OCI-LY3 (cell line): Measurements from ENCODE around the gene MVK.

Source experiments
- H2AFZ ChIP-seq: fragments of 200-600, 300-600 bp; shearing (Covaris generic); 2 replicates; pipeline ENCODE4 v1.6.0; 2014; ENCODE audit warnings: antibody characterized with exemption, low read depth, low read length
- H3K27ac ChIP-seq: fragments of 200-600, 300-600 bp; sonication (generic); 2 replicates; pipeline ENCODE4 v1.5.1; 2014; ENCODE audit warnings: mild to moderate bottlenecking, low read length, moderate library complexity, mixed read lengths
- H3K27me3 ChIP-seq: fragments of 200-600, 300-600 bp; sonication (generic); 2 replicates; pipeline ENCODE4 v1.6.1; 2014; ENCODE audit warnings: low read depth, low read length, mixed read lengths
- H3K36me3 ChIP-seq: fragments of 200-600, 300-600 bp; sonication (generic); replicated peaks from 2 replicates; pipeline ENCODE3; 2014; ENCODE audit warnings: low read depth, low read length, mixed read lengths
- H3K4me1 ChIP-seq: fragments of 300-600, 200-600 bp; sonication (generic); 2 replicates; pipeline ENCODE4 v1.6.1; 2014; ENCODE audit warnings: low read length, mixed read lengths
- H3K4me2 ChIP-seq: fragments of 200-600, 300-600 bp; sonication (generic); 2 replicates; pipeline ENCODE4 v1.6.1; 2014; ENCODE audit warnings: low read length, mixed read lengths
- H3K4me3 ChIP-seq: fragments of 300-600, 200-600 bp; sonication (generic); 2 replicates; pipeline ENCODE4 v1.5.1; 2014; ENCODE audit warnings: antibody characterized with exemption, mild to moderate bottlenecking, low read length, moderate library complexity
- H3K79me2 ChIP-seq: fragments of 300-600, 200-600 bp; shearing (Covaris generic); 2 replicates; pipeline ENCODE4 v1.6.1; 2014; ENCODE audit warnings: mild to moderate bottlenecking, low read length, mixed read lengths
- H3K9ac ChIP-seq: fragments of 300-600, 200-600 bp; shearing (Covaris generic); 2 replicates; pipeline ENCODE4 v1.6.0; 2014; ENCODE audit warnings: mild to moderate bottlenecking, low read length, moderate library complexity
- H3K9me3 ChIP-seq: fragments of 200-600, 300-600 bp; shearing (Covaris generic); 2 replicates; pipeline ENCODE4 v1.6.1; 2014; ENCODE audit warnings: low read length, mixed read lengths; ENCODE audit not compliant: insufficient read depth
- H4K20me1 ChIP-seq: fragments of 200-600, 300-600 bp; sonication (generic); 2 replicates; pipeline ENCODE4 v1.6.1; 2016; ENCODE audit warnings: low read length, mixed read lengths; ENCODE audit not compliant: insufficient read depth
- EZH2phosphoT487 ChIP-seq: fragments of 200-600 bp; shearing (Covaris generic); IDR thresholded peaks from 2 replicates; pipeline ENCODE4 v1.6.1; 2018; ENCODE audit warnings: antibody characterized with exemption, mixed run types, low read depth
- TF ChIP-seq, protein P1 (sequence below): fragments of 200-600, 300-600 bp; sonication (generic); IDR thresholded peaks from 2 replicates; pipeline ENCODE4 v1.5.1; 2014; ENCODE audit warnings: antibody characterized with exemption, low read length, low read depth

MVK gene

DNA sequence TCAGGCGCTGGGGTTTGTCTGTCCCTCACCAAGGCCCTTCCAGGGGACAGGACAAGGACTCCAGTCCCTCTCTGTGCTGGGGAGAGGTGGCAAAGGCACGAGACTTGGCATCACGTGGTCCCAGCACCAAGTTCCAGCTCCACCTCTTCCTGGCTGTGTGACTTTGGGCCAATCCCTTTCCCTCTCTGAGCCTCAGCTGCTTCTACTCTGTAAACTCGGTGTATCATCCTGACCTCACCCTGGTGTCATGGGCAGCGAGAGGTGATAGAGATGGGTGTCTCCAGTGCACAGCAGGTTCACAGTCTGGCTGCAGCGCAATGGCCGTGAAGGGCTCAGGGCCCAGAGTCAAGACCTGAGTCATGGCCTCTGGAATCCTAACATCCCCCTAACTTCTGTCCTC, 54.0 kb downstream of the MVK start:
- no peaks in the 10 kb centered on the region for H3K27me3 ChIP-seq
- no peak overlapping the region for H2AFZ ChIP-seq
- TF ChIP-seq, protein P1, sequence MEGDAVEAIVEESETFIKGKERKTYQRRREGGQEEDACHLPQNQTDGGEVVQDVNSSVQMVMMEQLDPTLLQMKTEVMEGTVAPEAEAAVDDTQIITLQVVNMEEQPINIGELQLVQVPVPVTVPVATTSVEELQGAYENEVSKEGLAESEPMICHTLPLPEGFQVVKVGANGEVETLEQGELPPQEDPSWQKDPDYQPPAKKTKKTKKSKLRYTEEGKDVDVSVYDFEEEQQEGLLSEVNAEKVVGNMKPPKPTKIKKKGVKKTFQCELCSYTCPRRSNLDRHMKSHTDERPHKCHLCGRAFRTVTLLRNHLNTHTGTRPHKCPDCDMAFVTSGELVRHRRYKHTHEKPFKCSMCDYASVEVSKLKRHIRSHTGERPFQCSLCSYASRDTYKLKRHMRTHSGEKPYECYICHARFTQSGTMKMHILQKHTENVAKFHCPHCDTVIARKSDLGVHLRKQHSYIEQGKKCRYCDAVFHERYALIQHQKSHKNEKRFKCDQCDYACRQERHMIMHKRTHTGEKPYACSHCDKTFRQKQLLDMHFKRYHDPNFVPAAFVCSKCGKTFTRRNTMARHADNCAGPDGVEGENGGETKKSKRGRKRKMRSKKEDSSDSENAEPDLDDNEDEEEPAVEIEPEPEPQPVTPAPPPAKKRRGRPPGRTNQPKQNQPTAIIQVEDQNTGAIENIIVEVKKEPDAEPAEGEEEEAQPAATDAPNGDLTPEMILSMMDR = no peak
- no peak for TF ChIP-seq EZH2phosphoT487
- H3K4me2 ChIP-seq = no peak overlapping the region
- no peaks in the 10 kb centered on the region for H3K4me1 ChIP-seq
- no peaks in the 10 kb centered on the region for H3K79me2 ChIP-seq
- H4K20me1 ChIP-seq = no peaks in the 10 kb centered on the region
- H3K27ac ChIP-seq = no peak overlapping the region
- no peaks in the 10 kb centered on the region for H3K9me3 ChIP-seq
- H3K4me3 ChIP-seq = no peak overlapping the region
- no peaks in the 10 kb centered on the region for H3K36me3 ChIP-seq
- H3K9ac ChIP-seq = no peak overlapping the region

DNA sequence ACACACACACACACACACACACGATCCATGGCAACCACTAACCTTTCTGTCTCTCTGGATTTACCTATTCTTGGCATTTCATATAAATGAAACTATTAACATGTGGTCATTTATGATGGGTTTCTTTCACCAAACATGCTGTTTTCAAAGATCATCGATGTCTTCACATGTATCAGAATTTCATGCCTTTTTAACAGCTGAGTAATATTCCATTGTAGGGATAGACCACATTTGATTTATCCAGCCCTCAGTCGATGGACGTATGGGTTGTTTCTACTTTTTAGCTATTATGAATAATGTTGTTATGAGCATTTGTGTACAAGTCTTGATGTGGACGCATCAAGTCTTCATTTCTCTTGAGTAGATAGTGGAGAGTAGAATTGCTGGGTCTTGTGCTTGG, 56.5 kb downstream of the MVK start:
- H3K36me3 ChIP-seq = no peaks in the 10 kb centered on the region
- no peak overlapping the region for H3K4me2 ChIP-seq
- TF ChIP-seq, protein P1 = no peak
- no peak for TF ChIP-seq EZH2phosphoT487
- no peak overlapping the region for H3K4me3 ChIP-seq
- H4K20me1 ChIP-seq = no peaks in the 10 kb centered on the region
- H3K4me1 ChIP-seq = no peaks in the 10 kb centered on the region
- H3K9ac ChIP-seq = no peak overlapping the region
- H3K27ac ChIP-seq = no peak overlapping the region
- no peaks in the 10 kb centered on the region for H3K27me3 ChIP-seq
- H2AFZ ChIP-seq = no peak overlapping the region
- H3K9me3 ChIP-seq = no peaks in the 10 kb centered on the region
- no peaks in the 10 kb centered on the region for H3K79me2 ChIP-seq

- Histone ChIP-seq H3K4me1 (no peaks in the 10 kb centered on the region), H2AFZ (no peak overlapping the region), H3K36me3 (no peaks in the 10 kb centered on the region)
Measured at GRCh38 chr12:109630815-109631214, 57.2 kb downstream of the MVK start.

DNA sequence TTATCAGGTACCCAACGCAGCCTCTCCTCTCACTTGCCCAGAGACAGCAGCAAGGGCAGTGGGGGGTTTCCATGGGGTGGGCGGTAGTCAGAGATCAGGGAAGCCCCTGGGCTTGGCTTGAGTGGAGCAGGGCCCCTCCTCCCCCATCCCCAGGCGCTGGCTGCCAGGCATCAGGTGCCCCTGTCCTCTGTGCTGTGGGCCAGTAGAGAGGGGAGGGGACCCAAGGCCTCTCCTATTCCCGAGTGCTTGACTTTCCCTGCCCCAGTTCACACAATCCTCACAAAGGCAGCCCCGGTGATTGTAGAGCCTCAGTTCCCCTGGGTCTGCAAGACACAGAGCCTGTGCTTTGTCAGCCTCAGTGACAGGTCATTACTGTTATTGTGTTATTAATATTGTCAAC, 57.7 kb downstream of the MVK start:
- Histone ChIP-seq H3K27me3 (no peaks in the 10 kb centered on the region), H3K9ac (no peak overlapping the region), H3K27ac (no peak overlapping the region), H2AFZ (no peak overlapping the region), H3K4me3 (no peak overlapping the region), H3K9me3 (no peaks in the 10 kb centered on the region), H4K20me1 (no peaks in the 10 kb centered on the region), H3K36me3 (no peaks in the 10 kb centered on the region), H3K4me1 (no peaks in the 10 kb centered on the region), H3K4me2 (no peak overlapping the region), H3K79me2 (no peaks in the 10 kb centered on the region)
- TF ChIP-seq EZH2phosphoT487 = no peak
- TF ChIP-seq, protein P1 = no peak

More at GRCh38 chr12:109630815-109631214, 57.2 kb downstream of the MVK start:
- Histone ChIP-seq H3K4me2 (no peak overlapping the region), H3K9ac (no peak overlapping the region), H4K20me1 (no peaks in the 10 kb centered on the region), H3K79me2 (no peaks in the 10 kb centered on the region), H3K9me3 (no peaks in the 10 kb centered on the region), H3K27me3 (no peaks in the 10 kb centered on the region), H3K27ac (no peak overlapping the region), H3K4me3 (no peak overlapping the region)
- TF ChIP-seq EZH2phosphoT487 = no peak
- TF ChIP-seq, protein P1 = no peak
